ENCODE results near the gene ZCCHC24.
"Not testable (repeated sequence)": the region's sequence is repeated elsewhere in the genome, so short reads cannot be mapped to it uniquely, and the experiment has no call there.

ZCCHC24 gene

DNA sequence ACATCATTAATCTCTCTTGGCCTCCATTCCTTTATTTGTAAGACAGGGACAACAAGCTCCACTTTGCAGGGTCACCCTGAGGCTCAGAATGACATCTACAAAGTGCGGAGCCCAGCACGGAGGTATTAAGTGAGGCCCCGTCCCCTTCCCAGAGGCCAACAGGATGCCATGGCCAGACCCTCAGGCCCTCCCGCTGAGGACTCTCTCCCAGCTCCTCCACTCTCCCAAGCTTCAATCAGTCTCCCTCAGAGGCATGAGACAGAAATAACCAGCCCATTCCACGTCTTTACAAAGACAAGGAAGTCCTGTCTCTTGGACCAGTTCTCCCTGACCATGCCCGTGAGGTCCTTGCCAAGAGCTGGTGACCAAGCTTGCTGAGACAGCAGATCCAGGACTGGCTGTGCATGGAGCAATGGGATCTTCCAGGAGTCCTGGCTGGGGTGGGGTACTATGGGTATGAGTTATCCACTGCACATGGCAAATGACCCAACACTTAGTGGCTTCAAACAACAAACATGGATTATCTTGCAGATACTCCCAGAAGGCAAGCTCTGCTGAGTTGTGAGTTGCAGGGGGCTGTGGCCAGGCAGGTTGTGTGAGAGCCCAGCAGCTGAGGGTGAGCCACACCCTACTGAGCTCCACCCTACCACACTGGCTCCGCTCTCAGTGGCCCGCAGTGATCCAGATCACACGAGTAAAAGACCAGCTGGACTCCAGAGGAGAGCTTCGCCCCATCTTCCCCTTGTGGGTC, 102.4 kb downstream of the ZCCHC24 start:
- DNase-seq, result no peak

DNA sequence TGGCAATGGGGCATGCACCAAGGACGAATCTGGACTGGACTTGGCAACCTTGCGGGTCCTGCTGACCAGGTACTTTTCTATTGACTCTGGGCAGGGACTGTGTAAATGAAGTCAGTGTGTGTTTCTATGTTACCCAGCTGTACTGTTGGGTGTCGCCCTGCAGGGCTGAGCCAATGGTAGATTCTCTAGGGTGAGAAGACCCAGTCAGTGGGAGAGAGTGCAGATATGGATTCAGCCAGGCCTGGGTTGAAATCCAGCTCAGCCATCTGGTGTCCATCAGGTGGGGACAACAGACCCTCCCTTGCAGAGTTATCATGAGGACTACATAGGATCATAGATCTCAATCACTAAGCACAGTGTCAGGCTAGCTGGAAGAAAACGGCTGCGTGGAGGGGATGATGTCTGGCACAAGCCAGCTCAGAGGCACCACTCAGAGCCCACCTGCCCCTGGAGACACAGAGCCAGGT, 103.1 kb downstream of the ZCCHC24 start:
- no peak for DNase-seq

DNA sequence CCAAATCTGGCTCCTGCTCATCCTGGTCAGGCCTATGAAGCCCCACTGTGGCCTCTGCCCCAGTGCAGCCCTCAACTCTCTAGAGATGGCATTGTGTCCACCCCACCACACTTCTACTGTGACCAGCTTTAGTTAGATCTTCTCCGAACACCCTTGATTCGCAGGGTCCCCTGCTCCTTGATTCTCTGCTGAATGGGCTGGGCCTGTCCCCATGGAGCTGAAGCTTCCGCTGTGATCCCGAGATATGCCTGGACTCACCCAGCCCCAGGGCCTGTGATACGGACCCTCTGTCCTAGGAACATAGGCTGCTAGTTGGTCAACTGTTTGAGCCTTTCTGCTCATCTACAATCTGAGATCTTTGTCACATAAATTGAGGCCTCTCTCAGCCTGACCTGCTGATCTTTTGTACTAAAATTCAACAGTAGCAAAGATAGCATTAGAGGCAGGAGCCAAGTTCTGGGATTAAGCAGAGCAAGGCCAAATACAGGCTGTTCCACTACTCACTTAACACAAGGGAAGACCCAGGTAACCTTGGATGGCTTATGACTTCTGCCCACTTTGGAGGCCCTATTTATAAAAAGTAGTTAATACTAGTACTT, 104.7 kb downstream of the ZCCHC24 start:
- DNase-seq, result no peak

DNA sequence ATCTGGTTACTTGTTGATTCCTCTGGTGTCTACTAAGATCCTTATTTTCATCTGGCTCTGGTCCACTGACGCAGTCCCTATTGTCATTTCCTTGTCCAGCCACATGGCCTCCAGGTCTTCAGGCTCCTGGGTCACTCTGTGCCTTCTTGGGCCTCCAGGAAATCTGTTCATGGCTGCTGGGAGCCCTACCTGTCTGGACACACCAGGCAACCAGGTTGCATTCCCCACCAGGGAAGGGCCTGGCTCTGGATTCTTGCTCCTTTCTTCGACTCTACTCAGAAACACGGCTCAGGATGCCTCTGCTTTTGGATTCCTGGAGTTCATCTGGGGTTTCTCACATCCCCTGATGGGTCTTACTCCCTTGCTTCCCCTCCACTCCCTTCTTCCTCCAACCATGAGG, 106.2 kb downstream of the ZCCHC24 start:
- no peak for DNase-seq

DNA sequence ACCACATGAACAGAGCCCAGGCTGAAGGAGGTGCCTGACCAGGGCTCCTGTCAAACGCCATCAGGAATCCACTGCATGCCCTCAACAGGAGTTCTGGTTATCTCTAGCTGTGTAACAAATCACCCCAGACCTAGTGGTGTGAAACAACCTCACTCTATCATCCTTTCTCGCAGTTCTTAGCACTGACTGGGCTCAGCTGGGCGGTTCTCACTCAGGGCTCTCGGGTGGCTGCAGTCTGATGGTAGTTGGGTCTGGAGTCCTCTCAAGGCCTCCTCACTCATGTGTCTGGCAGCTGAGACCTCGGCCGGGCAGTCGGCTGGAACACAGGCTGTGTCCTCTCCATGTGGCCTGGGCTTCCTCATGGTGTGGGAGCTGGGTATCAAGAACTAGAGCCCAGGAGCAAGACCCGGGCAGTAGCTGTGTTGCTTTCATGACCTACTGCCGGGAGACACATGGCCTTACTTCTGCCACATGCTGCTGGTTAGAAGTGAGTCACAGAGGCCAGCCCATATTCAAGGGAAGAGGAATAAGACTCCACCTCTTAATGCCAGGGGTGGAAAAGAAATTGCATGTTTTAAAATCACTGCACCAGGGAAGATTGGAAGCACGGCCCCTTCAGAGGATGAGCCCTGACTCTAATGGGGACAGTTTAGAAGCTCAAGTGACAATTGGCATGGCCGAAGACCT, 107.5 kb downstream of the ZCCHC24 start:
- DNase-seq, result not testable (repeated sequence)

DNA sequence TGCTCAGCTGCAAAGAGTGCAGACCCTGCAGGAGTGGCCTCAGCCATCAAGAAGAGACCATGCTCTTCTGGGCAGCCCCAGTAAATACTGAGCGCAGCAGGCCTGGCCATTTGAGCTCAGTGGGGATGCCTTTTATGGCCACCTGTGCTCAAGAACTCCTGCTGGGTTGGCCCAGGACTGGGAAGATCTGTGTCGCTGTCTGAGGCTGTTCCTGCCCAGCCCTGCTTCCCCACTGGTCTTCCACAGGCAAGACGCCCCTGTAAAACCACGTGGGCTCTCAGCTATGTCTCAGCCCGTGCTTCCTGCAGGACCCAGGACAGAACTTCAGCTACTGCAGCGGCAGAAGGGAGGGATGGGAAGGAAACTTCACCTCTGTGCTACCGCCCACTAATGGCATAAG, 108.7 kb downstream of the ZCCHC24 start:
- no peak for DNase-seq

DNA sequence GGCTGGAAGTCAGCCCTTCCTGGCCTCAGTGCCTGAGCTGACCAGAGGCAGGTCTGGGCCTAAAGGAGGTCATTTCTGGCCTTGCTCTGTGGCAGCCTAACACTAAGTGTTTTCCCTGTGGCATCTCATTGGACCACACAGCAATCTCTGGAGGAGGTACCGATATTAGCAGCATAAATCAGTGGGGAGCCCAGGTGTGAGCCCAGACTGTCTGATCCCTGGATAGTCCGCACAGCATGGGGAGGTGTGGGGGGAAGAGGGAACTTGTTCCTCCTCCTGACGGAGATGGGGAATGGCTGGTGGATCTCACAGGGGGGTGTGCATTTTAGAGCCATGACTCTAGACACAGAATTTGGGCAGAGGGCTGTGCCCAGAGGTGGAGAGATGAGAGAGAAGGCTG, 109.1 kb downstream of the ZCCHC24 start:
- DNase-seq, result no peak

DNA sequence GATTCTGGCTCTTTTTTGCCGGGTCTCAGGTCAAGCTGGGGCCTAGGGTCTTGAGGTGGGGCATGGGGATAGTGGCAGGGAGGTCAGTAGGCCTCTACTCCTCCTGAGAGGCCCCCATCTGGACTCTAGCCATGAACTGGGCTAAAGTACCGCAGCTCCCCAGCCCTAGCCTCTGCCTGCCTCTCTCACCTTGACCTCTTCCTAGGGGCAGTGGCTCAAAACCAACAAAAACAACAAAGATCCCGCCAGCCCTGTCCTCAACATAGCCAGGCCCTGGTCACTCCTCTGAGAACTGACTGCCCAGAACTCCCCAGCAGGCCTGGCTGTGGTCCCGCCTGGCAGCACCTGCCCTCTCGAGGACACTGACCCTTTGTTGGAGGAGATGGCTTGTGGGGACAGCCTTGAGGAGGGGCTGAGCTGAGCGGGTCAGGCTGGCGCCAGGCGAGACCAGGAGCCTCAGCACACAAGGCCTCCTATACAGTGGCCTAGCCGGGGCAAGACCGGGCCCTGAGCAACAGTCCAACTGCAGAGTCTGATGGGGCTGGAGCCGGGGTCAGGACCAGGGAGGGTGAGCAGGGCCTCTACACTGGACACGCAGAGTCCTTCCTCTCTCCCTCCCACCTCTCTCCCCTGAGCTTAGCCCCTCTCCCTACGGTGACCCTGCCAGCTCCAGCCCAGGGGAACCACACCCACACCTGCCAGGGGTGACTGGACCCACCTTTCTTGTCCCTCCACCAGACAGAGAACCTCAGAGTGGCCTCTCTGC, 109.8 kb downstream of the ZCCHC24 start:
- DNase-seq, result no peak

DNA sequence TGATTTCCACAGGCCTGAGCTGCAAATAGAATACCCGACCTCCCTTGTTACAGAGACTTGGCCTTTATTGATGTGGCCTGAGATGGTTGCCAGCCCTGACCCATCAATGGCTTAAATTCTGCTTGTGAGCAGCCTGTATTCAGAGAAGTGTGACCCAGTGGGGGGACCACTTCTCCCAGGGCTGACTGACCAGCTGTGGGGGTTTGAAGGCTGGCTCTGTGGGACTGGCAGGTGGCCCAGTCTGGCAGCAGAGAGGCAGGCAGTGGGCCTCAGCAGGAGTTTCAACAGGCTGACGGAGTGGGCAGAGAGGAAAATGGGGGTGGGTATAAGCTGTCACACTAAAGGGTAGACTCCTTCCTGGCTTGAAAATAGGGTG, 110.3 kb downstream of the ZCCHC24 start:
- no peak for DNase-seq

DNA sequence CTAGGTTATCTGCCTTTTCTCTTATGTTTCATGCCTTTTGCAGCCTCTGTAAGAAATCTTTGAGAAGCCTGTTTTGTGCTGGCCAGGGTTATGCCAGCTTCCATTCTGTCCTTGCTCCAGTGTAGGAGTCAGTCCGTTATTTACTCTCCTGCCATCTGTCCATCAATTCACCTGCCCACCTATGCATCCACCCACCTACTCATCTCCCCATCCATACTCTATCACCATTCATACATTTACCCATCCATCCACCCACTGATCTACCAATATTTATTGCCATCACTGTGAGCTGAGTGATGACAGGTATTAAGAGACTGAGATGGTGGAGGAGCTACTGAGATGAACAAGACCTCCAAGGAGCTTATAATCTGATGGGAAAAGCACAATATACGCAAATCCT, 110.9 kb downstream of the ZCCHC24 start:
- DNase-seq, result no peak

DNA sequence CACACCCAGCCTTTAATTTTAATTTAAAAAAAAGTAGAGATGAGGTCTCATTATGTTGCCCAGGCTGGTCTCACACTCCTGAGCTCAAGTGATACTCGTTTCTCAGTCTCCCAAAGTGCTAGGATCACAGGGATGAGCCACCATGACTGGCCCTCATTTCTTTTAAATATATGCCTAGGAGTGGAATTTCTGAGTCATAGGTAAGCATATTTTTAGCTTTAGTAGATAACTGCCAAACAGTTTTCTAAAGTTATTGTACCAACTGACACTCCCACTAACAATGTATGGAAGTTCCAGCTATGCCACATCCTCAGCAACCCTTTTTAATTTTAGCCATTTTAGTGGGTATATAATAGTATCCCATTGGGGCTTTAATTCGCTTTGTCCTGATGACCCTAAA, 111.9 kb downstream of the ZCCHC24 start:
- DNase-seq, result no peak

DNA sequence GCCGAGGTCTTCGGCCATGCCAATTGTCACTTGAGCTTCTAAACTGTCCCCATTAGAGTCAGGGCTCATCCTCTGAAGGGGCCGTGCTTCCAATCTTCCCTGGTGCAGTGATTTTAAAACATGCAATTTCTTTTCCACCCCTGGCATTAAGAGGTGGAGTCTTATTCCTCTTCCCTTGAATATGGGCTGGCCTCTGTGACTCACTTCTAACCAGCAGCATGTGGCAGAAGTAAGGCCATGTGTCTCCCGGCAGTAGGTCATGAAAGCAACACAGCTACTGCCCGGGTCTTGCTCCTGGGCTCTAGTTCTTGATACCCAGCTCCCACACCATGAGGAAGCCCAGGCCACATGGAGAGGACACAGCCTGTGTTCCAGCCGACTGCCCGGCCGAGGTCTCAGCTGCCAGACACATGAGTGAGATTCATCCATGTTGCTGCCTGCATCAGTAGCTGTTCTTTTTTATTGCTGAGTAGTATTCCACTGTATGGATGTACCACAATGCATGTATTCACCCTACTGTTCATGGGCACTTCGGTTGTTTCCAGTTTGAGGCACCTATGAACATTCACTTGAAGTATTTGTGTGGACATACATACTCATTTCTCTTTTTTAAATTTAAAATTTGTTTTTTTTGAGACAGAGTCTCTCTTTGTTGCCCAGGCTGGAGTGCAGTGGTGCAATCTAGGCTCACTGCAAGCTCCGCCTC, 112.7 kb downstream of the ZCCHC24 start:
- DNase-seq, result not testable (repeated sequence)
